H1 (cell line): ENCODE measurements around the gene GPR160. TPM values are rescaled to one million over a fixed set of nuclear protein-coding genes. Genes with fewer than 3 reads are reported as not detected.

Source experiments
- CTCF ChIA-PET: fragments of 300-600 bp; sonication (Branson Sonifier 250); formaldehyde crosslinking; loops from one replicate; lab custom pipeline; 2021; ENCODE audit not compliant: partially characterized antibody; lab: Charles Lee
- POLR2A ChIA-PET: fragments of 300-600 bp; sonication (Branson Sonifier 250); formaldehyde crosslinking; loops from one replicate; lab custom pipeline; 2021; ENCODE audit warnings: inconsistent platforms; ENCODE audit not compliant: partially characterized antibody; lab: Charles Lee
- DNase-seq, 2 experiments: peaks; one replicate each; pipeline versions ENCODE4 v3.0.0 to v3.0.0-alpha.2; 2010 to 2022; ENCODE audit warnings: low spot score in 2 of 2, low read depth in 1 of 2, mixed read lengths in 1 of 2
- FAIRE-seq: peaks from 2 replicates; lab custom pipeline; 2011; peaks lifted over from hg19 to GRCh38; lab: Jason Lieb, UNC
- H2AFZ ChIP-seq: 2 replicates; pipeline ENCODE4 v1.8.1; 2012; ENCODE audit warnings: low read length, inconsistent platforms
- H2AK5ac ChIP-seq: 2 replicates; pipeline ENCODE4 v1.6.1; 2013; ENCODE audit warnings: low read depth, low read length
- H2BK120ac ChIP-seq: replicated peaks from 2 replicates; pipeline ENCODE3; 2013; ENCODE audit warnings: low read depth, low read length, inconsistent platforms
- H2BK12ac ChIP-seq: 2 replicates; pipeline ENCODE4 v1.6.1; 2013; ENCODE audit warnings: low read depth, low read length
- H2BK15ac ChIP-seq: 2 replicates; pipeline ENCODE4 v1.6.1; 2013; ENCODE audit warnings: low read length
- H2BK20ac ChIP-seq: 2 replicates; pipeline ENCODE4 v1.6.1; 2013; ENCODE audit warnings: low read length
- H2BK5ac ChIP-seq: 2 replicates; pipeline ENCODE4 v1.6.1; 2013; ENCODE audit warnings: low read depth, low read length
- H3K14ac ChIP-seq: 2 replicates; pipeline ENCODE4 v1.6.1; 2013; ENCODE audit warnings: inconsistent platforms; ENCODE audit not compliant: insufficient read length
- H3K18ac ChIP-seq: 2 replicates; pipeline ENCODE4 v1.6.1; 2013; ENCODE audit warnings: low read length; ENCODE audit errors: extremely low read depth
- H3K23ac ChIP-seq: 2 replicates; pipeline ENCODE4 v1.6.1; 2013; ENCODE audit warnings: inconsistent platforms; ENCODE audit not compliant: insufficient read length
- H3K23me2 ChIP-seq: 2 replicates; pipeline ENCODE4 v1.6.1; 2013; ENCODE audit warnings: low read depth, low read length
- H3K27ac ChIP-seq: 2 replicates; pipeline ENCODE4 v1.6.1; 2011; ENCODE audit warnings: low read depth, low read length, inconsistent platforms
- H3K27me3 ChIP-seq, 4 experiments: replicated peaks in 1 of 4; 1 replicate in 1 of 4; 2 replicates in 3 of 4; pipeline versions ENCODE4 v1.6.1 to v1.8.1; 2011 to 2013; ENCODE audit warnings: low read length in 3 of 4, mild to moderate bottlenecking in 3 of 4, inconsistent platforms in 2 of 4, mixed read lengths in 2 of 4, moderate library complexity in 1 of 4; ENCODE audit not compliant: control insufficient read depth in 3 of 4, insufficient read depth in 3 of 4; ENCODE audit errors: extremely low read depth in 1 of 4
- H3K36me3 ChIP-seq, 4 experiments: 2 replicates each; pipeline versions ENCODE4 v1.6.1 to v1.8.1; 2011 to 2013; ENCODE audit warnings: mild to moderate bottlenecking in 4 of 4, low read length in 3 of 4, moderate library complexity in 2 of 4, control low read depth in 1 of 4, inconsistent platforms in 1 of 4; ENCODE audit not compliant: insufficient read depth in 4 of 4, control insufficient read depth in 2 of 4
- H3K4ac ChIP-seq: replicated peaks from 2 replicates; pipeline ENCODE3; 2013; ENCODE audit warnings: low read length, low read depth, mixed read lengths, inconsistent platforms; ENCODE audit not compliant: insufficient read length
- H3K4me1 ChIP-seq, 4 experiments: replicated peaks in 1 of 4; 1 replicate in 1 of 4; 2 replicates in 3 of 4; pipeline versions ENCODE4 v1.6.1 to v1.8.1; 2011 to 2013; ENCODE audit warnings: low read length in 3 of 4, inconsistent platforms in 2 of 4, mixed read lengths in 1 of 4; ENCODE audit not compliant: insufficient read depth in 4 of 4, control insufficient read depth in 3 of 4
- H3K4me2 ChIP-seq, 2 experiments: 2 replicates each; pipeline versions ENCODE4 v1.6.1 to v1.8.1; 2011 to 2013; ENCODE audit warnings: low read depth in 2 of 2, low read length in 2 of 2, control low read depth in 1 of 2, inconsistent platforms in 1 of 2, mild to moderate bottlenecking in 1 of 2; ENCODE audit not compliant: insufficient read depth in 1 of 2
- H3K4me3 ChIP-seq, 4 experiments: fragments of 200-600, 300-600 bp in 1 of 4; sonication (generic), shearing (Covaris generic), sonication (Bioruptor Twin) in 1 of 4; 2 replicates each; pipeline versions ENCODE4 v1.5.1 to v1.8.1; 2011 to 2016; ENCODE audit warnings: low read length in 4 of 4, low read depth in 3 of 4, control low read depth in 2 of 4, inconsistent platforms in 2 of 4, mild to moderate bottlenecking in 2 of 4, mixed read lengths in 1 of 4, moderate library complexity in 1 of 4; ENCODE audit not compliant: insufficient read depth in 2 of 4; ENCODE audit errors: extremely low read depth in 1 of 4
- H3K56ac ChIP-seq: replicated peaks from 2 replicates; pipeline ENCODE3; 2013; ENCODE audit warnings: low read depth, mild to moderate bottlenecking, mixed read lengths, low read length, inconsistent platforms; ENCODE audit not compliant: insufficient read length
- H3K79me1 ChIP-seq: 2 replicates; pipeline ENCODE4 v1.6.1; 2013; ENCODE audit warnings: low read depth, low read length, control low read depth
- H3K79me2 ChIP-seq, 2 experiments: 2 replicates each; pipeline versions ENCODE4 v1.6.1 to v1.8.1; 2012 to 2013; ENCODE audit warnings: low read length in 2 of 2, mild to moderate bottlenecking in 2 of 2, inconsistent platforms in 1 of 2; ENCODE audit not compliant: insufficient read depth in 2 of 2, control insufficient read depth in 1 of 2
- H3K9ac ChIP-seq, 4 experiments: replicated peaks in 1 of 4; 1 replicate in 1 of 4; 2 replicates in 3 of 4; pipeline versions ENCODE4 v1.6.1 to v1.8.1; 2011 to 2013; ENCODE audit warnings: low read depth in 3 of 4, low read length in 3 of 4, control low read depth in 2 of 4, mild to moderate bottlenecking in 2 of 4, moderate library complexity in 2 of 4, inconsistent platforms in 1 of 4; ENCODE audit errors: extremely low read depth in 1 of 4
- H3K9me3 ChIP-seq, 2 experiments: 2 replicates each; pipeline versions ENCODE4 v1.6.1 to v1.8.1; 2012 to 2013; ENCODE audit warnings: mild to moderate bottlenecking in 2 of 2, moderate library complexity in 2 of 2, control low read depth in 1 of 2, inconsistent platforms in 1 of 2, low read depth in 1 of 2, low read length in 1 of 2, mixed read lengths in 1 of 2; ENCODE audit not compliant: insufficient read depth in 2 of 2
- H4K20me1 ChIP-seq, 2 experiments: replicated peaks in 1 of 2; 2 replicates each; pipeline versions ENCODE3 to v1.8.1; 2011 to 2013; ENCODE audit warnings: inconsistent platforms in 2 of 2, low read length in 2 of 2, mild to moderate bottlenecking in 1 of 2; ENCODE audit not compliant: insufficient read depth in 2 of 2, control insufficient read depth in 1 of 2
- H4K5ac ChIP-seq: 2 replicates; pipeline ENCODE4 v1.6.1; 2013; ENCODE audit warnings: low read length, low read depth, mixed read lengths, inconsistent platforms; ENCODE audit not compliant: insufficient read length
- H4K8ac ChIP-seq: 2 replicates; pipeline ENCODE4 v1.8.0; 2013; ENCODE audit warnings: mild to moderate bottlenecking, moderate library complexity, low read length, inconsistent platforms; ENCODE audit not compliant: insufficient read depth; ENCODE audit errors: extremely low read depth
- H4K91ac ChIP-seq: replicated peaks from 2 replicates; pipeline ENCODE3; 2013; ENCODE audit warnings: low read length, mixed read lengths, inconsistent platforms; ENCODE audit not compliant: insufficient read length
- BCL11A ChIP-seq, 2 experiments: IDR thresholded peaks; one replicate each; pipeline ENCODE4 v1.6.1; 2011; ENCODE audit warnings: low read depth in 2 of 2, low read length in 2 of 2, mild to moderate bottlenecking in 2 of 2
- RAD21 ChIP-seq, 2 experiments: IDR thresholded peaks in 1 of 2; conservative IDR thresholded peaks in 1 of 2; 2 replicates each; pipeline ENCODE4 v1.6.1; 2011; ENCODE audit warnings: low read depth in 2 of 2, low read length in 2 of 2, improper control_type of control experiment in 1 of 2, inconsistent platforms in 1 of 2, mild to moderate bottlenecking in 1 of 2, moderate library complexity in 1 of 2
- SIRT6 ChIP-seq: IDR thresholded peaks from one replicate; pipeline ENCODE4 v1.7.1; 2012; ENCODE audit warnings: low read length, inconsistent platforms
- polyA plus RNA-seq, 7 experiments: library from polyadenylated mRNA; depleted of rRNA in 3 of 7; stranded (reverse) in 5 of 7; unstranded in 2 of 7; fragments of >200 nt in 5 of 7; fragments of 200-250 nt in 2 of 7; gene quantifications; 1 replicate in 5 of 7; 2 replicates in 1 of 7; 4 replicates in 1 of 7; pipeline versions ENCODE4 v1.2.1 to v1.2.3, GENCODE V29; 2011 to 2013; ENCODE audit warnings: missing spikeins in 2 of 7, mixed read lengths in 2 of 7
- total RNA-seq: library from RNA; stranded (reverse); fragmentation: NEBNext Ultra II Directional; extraction: Animal tissue kit (Norgen Biotek cat#: 25700); gene quantifications from 2 replicates; pipeline ENCODE4 v1.2.1, GENCODE V29; 2021
- TF ChIP-seq, protein P1 (sequence below), 3 experiments: IDR thresholded peaks; 1 replicate in 2 of 3; 2 replicates in 1 of 3; pipeline versions ENCODE4 v1.5.1 to v1.6.1; 2011; ENCODE audit warnings: low read length in 3 of 3, mild to moderate bottlenecking in 3 of 3, inconsistent platforms in 2 of 3, low read depth in 1 of 3, moderate library complexity in 1 of 3; ENCODE audit not compliant: insufficient read depth in 1 of 3; ENCODE audit errors: control extremely low read depth in 1 of 3

GPR160 gene
- total and polyA plus RNA-seq, 2 of the 8 experiments (the other 6 are each of a cell fraction or from before 2014, with no cell fraction given), result 14.3 to 16.6 TPM

DNA sequence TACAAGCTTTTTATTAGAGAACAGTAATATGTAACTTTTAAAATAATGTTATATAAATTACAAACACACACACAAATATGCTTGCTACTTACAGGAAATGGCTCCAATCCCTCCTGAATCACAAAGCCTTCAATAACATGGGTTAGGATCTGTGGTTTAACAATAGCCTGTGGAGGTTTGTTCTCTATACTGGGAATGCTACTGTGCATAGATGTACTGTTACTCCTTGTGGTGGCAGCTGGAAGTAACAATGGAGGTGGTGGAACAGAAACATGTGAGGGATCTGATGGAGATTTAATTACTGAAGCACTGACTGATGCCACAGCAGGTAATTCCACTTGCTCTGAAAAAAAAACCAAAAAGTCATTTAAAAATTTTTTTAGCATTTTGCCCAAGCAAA is 79.3 kb downstream of the GPR160 start:
- Histone ChIP-seq H2BK12ac (no peak overlapping the region), H3K18ac (no peak overlapping the region), H2BK20ac (no peak overlapping the region), H3K79me2 (no peaks in the 10 kb centered on the region), H2BK5ac (no peak overlapping the region), H3K9me3 (no peaks in the 10 kb centered on the region), H3K4me1 (no peaks in the 10 kb centered on the region), H4K8ac (no peak overlapping the region), H3K9ac (no peak overlapping the region), H2BK120ac (no peak overlapping the region), H3K4me2 (no peak overlapping the region), H3K23ac (no peak overlapping the region), H3K4me3 (no peak overlapping the region), H2BK15ac (no peak overlapping the region), H3K27ac (no peak overlapping the region), H3K79me1 (no peaks in the 10 kb centered on the region), H3K14ac (no peak overlapping the region), H3K36me3 (peaks cover 0 to 59% (median 17%) of the 10 kb centered on the region in 4 experiments; a peak in 7 of 8 replicates), H2AK5ac (no peak overlapping the region), H4K91ac (no peak overlapping the region), H3K4ac (no peak overlapping the region), H3K27me3 (no peaks in the 10 kb centered on the region), H3K23me2 (no peaks in the 10 kb centered on the region), H4K20me1 (no peaks in the 10 kb centered on the region), H4K5ac (no peak overlapping the region), H2AFZ (no peak overlapping the region), H3K56ac (no peak overlapping the region)
- FAIRE-seq (peak; percentile 48), DNase-seq (no peak)
- CTCF ChIA-PET, result interaction anchor here (0.6 to 3.0 kb wide), 10 partner anchors 8 to 155 kb away, joined by 3 to 17 read pairs (median 4); no protein-coding TSS in a partner anchor
- POLR2A ChIA-PET, result interaction anchor here (0.6 to 1.6 kb wide), 3 partner anchors 12 to 28 kb away, joined by 3 to 6 read pairs (median 4); no protein-coding TSS in a partner anchor
- no peak for TF ChIP-seq BCL11A (IDR thresholded peaks at IDR 0.05; ENCODE audit: low read depth in 2 of 2, low read length in 2 of 2)
- TF ChIP-seq, protein P1, sequence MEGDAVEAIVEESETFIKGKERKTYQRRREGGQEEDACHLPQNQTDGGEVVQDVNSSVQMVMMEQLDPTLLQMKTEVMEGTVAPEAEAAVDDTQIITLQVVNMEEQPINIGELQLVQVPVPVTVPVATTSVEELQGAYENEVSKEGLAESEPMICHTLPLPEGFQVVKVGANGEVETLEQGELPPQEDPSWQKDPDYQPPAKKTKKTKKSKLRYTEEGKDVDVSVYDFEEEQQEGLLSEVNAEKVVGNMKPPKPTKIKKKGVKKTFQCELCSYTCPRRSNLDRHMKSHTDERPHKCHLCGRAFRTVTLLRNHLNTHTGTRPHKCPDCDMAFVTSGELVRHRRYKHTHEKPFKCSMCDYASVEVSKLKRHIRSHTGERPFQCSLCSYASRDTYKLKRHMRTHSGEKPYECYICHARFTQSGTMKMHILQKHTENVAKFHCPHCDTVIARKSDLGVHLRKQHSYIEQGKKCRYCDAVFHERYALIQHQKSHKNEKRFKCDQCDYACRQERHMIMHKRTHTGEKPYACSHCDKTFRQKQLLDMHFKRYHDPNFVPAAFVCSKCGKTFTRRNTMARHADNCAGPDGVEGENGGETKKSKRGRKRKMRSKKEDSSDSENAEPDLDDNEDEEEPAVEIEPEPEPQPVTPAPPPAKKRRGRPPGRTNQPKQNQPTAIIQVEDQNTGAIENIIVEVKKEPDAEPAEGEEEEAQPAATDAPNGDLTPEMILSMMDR (IDR thresholded peaks at IDR 0.05; ENCODE audit: control extremely low read depth in 1 of 3, insufficient read depth in 1 of 3, low read depth in 1 of 3, low read length in 3 of 3), result peak in 2 of 3 experiments; percentile 10 to 43; a peak in 1 of 4 replicates
- peak in 1 of 2 experiments; percentile 25; a peak in 1 of 4 replicates for TF ChIP-seq RAD21 (IDR thresholded peaks at IDR 0.05 in 1 of 2, conservative IDR thresholded peaks at IDR 0.05 in 1 of 2; ENCODE audit: low read depth in 2 of 2, low read length in 2 of 2)
- no peak for TF ChIP-seq SIRT6
